GM18517 (cell line): ENCODE measurements around the gene LURAP1L.
A peak's percentile ranks its signal among the peaks of the same experiment; 100 is the strongest.

Experiments
- ATAC-seq: cut with Tn5 transposase; IDR thresholded peaks from one replicate; pipeline ENCODE4 v1.9.1; 2021; ENCODE audit warnings: mild to moderate bottlenecking, moderate library complexity; ENCODE audit not compliant: unreplicated experiment

LURAP1L gene

DNA sequence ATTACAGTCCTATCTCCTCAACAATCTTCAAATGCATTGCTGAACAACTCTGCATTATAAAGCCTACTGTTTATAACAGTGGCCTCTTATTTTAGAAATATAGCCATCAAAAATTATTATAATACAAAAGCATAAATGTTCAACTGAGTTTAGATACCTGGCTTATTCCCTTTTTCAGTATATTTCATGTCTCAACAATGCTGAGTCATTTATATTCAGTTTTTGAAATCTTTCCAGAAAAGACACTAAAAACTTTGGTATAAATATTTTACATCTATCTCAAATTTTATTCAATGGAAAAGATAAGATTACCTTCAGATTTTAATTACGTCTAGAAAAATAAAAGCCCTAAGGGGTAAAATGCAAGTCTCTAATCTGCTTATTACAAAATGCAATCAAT is 37.9 kb downstream of the LURAP1L start:
- ATAC-seq, result no peak

DNA sequence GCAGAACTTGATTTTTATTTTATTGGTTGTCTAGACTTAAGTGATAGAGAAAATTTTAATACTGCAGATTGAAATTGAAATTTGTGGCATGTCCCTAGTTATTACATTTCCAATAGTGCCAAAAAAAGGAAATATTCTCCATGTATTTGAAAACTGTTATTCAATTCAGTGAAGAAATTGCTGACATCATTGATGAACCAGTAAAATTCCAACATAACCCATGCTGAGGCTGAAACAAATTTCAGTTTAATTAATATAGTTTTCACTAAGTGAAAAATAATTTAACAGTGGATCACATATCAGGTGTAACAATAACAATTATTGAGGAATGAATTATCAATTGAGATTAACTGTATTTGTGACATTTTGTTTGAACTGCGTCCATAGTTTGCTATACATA is 38.7 kb downstream of the LURAP1L start:
- no peak for ATAC-seq

DNA sequence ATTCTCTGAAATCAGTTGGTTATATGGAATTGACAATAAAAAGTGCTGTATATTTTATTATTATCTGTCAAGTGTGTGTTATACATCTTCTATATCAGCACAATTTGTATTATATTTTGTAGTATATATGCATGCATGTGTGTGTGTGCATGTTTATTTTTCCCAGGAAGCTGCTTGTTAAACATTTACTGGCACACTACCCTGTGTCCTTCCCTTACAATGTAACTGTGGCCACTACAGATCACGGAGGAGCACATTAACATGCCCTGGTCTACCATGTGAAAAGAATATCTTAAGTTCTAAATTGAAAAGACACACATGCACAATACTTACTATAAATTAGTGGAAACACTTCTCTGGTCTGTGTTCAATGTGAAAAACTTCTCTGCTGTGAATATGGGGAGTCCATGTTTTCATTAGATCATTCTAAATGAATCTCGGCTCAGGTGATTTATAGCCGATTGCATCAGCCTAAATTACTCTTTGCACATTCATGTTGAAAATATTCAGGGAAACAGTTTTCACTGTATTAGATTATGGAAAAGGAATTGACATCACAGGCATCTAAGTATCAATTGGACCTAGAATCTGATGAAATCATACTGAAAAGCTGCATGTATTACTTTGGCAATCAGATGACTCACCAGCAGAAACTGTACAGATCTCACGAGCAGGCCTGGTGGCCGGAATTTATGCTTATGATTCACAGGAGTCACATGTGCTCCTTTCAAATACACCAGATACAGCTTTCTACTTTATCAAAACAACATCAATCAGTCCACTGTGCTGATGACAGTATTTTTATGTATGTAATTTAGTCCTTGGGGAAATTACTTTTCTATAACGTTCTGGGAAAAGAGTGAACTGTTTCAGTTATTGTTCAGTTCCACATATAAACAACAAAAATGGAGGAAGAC is 39.4 kb downstream of the LURAP1L start:
- ATAC-seq, result no peak

DNA sequence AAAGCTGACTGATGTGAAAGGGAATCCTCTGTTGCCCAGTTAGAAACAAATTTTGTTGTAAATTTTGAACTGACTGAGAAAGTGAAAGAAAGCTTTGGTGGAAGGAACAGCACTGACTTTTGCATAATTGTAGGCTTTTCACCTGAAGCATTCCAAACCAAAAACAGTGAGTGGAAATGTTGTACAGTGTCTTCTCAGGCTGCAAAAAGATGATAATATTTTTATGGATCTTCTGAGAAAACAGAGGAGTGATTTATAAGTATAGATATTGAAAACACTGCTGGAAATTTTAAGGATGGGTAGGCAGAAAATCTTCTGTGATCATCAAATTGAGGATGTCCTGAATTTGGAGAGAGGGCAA is 40.0 kb downstream of the LURAP1L start:
- ATAC-seq, result no peak

DNA sequence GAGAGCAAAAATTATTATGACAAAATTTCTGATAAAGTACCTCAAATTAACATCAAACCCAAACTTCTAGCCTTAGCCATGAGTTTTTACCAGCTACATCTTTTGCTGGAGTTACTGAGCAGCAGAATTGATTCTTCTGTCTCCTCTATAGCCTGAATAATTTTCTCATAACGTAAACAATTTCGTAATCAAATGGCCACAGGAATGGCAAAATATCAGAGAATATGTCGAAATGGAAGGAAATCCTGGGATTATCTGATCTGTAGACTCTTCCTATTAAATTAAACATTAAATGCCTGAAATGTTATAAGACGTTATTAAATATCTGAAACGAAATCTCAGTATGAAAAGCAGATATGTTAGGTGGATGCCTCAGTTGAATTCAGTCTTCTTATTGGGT is 41.1 kb downstream of the LURAP1L start:
- no peak for ATAC-seq

DNA sequence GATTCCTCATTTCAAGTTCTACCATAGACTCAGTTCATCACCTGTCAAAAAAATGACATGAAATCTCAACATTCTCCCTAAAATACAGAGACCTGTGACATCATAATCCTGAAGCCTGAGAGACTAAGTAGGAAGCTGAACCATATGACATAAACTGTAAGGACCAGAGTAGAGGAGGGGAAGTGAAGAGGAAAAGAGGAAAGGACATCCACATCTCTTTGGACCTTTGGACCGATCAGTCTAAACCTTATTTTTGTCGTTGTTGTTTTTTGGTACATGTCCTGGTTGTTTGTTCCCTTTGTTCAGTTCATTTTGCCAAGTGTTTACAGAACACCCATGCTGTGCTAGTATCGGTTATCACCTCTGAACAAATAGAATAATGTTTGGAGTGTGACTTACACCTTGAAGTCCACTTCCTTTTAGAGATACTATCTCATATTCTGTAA is 41.9 kb downstream of the LURAP1L start:
- ATAC-seq, result no peak

DNA sequence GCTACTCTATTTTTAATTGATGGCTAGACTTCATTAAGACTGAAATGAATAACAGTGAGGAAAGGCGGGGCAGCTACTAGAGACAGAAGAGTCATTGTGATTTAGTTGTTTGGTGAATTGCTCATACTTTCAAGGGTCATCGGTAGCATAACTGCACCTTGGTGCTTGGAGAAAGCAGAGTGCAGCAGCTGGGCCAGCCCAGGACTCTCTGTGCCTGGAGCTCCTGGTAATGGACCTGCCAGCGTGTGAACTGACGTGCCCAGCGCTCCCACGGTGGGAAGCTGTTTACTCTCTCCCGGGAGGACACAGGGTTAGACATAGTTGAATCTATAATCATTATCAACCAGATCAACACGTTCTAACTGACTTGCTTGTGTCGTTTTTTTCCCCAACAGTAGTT is 42.9 kb downstream of the LURAP1L start:
- no peak for ATAC-seq

DNA sequence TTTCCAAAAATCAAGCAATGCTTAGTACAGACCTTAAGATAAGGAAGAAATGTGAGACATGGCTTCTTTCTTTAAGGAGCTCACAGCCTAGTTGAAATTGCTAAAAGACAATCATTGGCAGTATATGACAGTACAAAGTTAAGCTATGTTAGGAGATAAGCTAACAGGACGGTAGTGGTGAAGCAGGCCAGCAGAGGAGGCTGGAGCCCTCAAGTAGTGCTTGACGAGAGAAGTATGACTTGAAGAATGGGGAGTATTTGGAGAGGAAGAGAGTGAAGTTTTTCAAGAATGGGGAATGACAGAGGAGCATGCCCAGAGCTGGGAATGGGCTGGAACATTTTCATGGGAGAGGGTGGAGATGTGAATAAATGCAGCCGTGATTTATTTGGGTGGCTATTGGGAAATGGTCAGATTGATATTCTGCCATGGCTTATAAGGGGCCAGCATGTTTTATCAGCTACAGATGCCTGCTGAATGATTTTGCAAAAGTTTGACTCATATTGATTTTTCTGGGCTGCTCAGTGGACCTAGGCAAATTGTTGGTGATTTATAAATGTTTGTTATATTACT is 43.7 kb downstream of the LURAP1L start:
- ATAC-seq, result no peak

DNA sequence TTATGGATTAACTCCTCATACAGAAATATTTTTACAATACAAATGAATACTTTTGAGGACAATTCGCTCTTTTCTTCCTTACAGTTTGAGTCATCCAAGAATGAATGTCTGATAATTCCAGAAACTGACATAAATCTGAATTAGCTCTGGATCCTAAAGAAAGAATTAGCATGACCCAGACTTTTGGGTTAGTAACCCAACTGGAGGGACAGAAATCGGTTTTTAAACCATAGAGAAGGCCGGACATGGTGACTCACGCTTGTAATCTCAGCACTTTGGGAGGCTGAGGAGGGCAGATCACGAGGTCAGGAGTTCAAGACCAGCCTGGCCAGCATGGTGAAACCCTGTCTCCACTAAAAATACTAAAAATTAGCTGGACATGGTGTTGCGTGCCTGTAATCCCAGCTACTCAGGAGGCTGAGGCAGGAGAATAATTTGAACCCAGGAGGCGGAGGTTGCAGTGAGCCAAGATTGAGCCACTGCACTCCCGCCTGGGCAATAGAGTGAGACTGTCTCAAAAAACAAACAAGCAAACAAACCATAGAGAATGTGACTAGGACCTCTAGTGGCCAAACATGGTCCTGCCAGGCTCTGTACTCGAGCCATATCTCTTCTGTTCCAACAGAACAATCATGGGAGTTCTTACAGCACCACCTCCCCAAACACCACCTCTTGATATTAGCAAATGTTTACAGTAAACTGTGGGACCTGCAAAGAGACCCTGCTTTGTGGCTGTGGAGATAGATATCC is 44.8 kb downstream of the LURAP1L start:
- peak; percentile 66 for ATAC-seq

DNA sequence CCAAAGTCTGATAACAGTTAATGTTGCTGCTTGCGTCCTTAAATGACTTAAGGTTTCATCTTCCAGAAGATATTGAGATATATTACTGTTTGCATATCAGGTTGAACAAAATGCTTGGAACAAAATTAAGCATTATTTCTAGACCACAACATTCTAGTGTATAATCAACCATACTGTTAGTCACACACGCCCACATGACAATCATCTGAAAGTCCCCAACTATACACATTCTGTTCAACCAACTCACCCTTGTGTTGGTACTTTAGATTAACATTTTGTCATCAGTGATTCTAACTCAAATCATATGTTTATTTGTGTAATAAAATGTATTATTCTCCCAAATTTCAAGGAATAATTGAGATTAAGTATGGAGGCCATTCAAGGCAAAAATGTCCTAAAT is 47.3 kb downstream of the LURAP1L start:
- no peak for ATAC-seq

DNA sequence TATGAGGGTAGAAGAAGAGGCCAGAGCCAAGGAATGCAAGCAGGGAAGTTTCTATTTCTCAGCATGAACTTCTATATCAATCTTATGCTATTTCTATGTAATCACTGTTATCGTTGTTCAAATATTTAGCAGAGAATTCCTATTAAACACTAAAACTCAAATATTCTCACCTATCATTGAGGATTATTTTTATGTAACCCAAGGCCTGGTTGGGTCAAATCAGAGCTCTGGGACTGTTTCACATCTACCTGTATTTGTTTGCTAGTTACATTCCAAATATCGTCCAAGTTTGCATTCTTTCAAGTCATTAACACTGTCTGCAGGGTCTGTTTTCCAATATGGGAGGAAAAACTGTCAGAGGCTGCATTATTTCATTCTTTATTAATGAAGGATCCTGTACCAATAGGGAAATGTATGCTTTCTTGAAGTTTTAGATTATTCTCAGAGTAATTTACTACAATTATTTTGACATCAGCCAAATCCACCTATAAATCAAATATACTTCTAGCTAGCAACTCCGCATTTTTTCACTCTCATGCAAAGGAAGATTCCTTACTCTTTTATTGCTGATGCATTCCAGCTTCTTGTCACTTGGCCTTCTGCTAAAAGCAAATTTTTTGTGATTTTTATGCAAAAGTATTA is 52.2 kb downstream of the LURAP1L start:
- ATAC-seq, result no peak

DNA sequence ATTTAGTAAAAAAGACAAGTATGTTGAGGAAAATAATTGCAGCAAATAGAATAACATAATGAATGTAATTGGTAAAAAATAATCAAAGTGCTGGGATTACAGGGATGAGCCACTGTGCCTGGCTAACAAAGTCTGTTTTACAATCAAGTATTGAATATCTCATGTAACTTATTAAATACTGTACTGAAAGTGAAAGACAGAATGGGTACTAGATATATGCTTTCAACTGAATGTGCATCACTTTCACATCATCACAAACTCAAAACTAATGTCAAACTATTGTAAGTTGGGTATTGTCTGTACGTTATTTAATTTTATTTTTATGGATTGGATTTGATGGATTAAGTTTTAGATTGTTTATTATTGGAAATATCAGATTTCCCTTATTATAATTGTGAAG is 58.9 kb downstream of the LURAP1L start:
- no peak for ATAC-seq

DNA sequence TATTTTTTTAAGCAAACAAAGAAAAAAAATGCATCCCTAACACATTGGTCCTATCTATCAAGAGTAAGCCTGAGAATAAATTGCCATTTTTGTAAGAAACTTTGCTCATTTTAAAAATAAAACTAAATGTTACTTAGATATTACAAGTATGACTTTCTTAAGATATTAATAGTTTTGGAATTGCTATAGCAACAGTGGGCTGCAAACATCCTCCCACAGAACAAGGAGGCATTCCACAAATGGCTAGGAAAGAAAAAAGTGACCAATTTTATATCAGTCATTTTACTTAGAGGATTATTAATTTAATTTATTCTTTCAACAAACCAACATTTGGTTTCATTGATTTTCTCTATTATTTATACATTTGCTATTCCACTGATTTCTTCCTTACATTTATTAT is 63.7 kb downstream of the LURAP1L start:
- ATAC-seq, result no peak

DNA sequence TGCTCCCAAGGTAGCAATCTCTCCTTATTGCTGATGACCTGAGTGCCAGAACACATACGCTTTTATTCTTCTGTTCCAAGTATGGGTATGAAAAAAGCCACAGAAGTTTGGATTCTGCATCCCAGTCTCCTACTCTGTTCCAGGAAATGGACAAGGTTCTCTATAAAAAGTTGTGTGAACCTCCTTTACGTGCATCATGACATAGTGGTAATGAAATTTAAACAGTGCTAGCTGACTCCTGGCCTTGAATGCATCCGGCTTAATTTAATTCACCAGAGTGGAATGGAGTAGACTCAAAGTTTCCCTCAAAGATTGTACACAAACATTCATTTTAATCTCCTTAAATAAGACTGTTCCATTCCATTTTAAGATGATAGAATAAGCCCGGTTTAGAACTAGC is 68.9 kb downstream of the LURAP1L start:
- ATAC-seq, result no peak

DNA sequence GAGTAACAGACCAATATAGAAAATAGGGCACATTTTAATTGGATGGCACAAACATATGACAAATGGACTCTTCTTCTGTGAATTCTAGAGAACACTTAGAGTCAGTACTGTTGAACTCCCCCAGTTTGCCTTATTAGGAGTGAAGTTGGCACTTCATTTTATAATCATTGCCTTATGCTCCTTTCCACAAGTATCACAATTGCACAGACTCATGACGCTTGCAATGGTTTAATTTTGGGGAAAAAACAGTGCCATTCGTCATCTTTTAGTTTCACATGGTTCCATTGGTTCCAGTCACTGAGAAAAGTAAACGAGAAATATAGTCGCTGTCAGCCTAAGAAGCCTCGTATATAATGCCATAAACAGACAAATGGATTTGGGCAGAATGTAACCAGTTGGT is 71.2 kb downstream of the LURAP1L start:
- ATAC-seq, result no peak

DNA sequence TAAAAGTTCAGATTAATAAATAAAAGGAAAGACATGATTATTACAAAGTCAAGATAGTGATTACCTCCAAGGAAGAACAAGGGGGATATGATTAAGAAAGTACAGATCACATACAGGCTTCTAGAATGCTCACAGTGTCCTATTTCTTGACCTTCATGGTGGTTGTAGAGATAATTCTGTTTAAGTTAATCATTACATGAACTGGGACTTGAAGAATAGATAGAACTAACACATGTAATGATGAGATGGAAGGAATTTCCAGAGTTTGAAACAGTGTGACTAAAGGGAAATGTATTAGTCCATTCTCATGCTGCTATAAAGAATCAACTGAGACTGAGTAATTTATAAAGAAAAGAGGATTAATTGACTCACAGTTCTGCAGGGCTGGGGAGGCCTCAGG is 72.7 kb downstream of the LURAP1L start:
- no peak for ATAC-seq

DNA sequence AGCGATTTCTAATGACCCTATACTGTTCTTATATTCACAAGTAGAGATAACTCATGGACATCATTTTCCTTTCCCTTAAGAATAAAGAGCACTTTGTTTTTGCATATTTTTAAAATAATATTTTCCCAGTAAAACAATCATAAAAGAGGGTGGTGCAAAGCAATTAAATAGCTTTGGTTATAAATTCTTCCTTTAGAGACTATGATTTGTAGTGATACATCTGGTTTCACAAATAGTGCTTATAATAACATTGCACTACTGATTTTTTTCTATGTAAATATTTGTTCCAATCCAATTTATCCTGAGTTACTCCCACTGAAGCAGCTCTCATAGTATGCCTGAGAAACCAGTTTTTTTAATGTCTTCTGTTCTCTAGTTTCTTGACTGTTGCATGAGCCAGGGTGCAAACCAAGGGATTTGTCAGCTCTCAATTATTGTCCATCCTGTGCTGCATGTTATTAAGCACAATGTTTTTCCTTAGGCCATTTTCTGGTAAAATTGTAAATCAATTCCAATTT is 74.7 kb downstream of the LURAP1L start:
- no peak for ATAC-seq

DNA sequence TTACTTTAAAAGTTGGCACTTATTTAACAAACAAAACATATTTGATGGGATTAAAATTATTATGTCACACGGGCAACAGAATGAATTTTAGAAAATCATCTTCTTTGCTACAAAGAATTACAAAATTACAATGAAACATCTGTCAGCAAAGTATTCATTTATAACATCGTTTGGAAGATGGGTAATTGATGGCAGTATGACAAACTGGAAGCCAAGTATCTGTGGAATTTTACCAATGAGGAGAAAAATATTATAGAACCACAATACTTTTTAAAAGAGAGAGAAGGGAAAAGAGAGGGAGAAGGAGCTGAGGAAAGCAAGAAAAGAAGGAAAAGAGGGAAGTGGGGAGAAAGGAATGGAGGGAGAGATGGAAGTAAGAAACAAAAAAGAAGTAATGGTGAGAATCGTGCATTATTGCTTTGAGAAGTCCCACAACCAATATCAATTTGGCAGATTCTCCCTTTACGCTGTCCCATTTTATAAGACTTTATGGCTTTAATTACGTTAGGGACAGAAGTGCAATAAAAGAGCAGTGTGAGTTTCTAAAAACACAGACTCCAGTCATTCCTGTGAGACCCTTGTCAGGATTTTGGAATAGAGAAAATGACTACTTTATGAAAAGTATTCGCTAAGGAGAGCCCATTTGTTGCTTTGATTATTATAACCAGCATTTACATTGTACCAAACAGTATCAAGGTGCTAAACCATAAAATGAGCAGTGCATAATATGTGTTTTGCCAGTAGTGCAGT is 76.7 kb downstream of the LURAP1L start:
- ATAC-seq, result no peak

DNA sequence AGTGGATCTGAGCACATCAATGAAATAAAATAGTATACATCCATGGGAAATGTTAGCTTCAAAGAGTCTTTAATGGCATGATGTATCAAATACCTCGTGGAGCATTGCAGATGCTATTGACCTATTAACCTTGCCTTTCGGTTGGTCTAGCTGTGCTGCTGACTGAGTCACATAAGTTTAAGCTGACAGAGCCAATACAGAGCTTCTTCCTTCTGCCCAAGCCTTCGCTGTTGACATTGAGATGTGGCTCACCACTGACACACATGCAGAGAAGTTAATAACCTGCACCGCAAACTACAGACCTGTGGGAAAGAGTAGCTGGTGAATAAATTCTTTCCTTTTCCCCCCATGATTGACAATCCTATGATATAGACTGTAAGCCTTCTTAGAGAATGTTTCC is 78.2 kb downstream of the LURAP1L start:
- no peak for ATAC-seq

DNA sequence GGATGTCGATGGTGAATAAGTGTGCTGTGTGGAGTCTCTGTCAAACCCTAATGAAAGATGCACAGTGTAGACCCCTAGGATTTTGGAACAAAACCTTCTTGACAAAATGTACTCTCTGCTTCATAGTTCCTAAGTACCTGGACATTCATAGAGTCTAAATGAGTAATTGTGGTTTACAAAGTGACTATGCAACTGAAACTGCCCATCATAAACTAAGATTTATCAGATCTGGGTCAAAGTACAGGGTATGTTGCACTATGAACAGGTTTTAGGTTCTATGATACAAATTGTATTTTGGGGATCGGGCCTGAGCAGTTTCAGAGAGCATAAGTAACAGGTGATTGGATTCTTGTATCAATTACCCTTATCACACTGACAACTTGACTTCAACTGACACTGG is 79.4 kb downstream of the LURAP1L start:
- ATAC-seq, result no peak

DNA sequence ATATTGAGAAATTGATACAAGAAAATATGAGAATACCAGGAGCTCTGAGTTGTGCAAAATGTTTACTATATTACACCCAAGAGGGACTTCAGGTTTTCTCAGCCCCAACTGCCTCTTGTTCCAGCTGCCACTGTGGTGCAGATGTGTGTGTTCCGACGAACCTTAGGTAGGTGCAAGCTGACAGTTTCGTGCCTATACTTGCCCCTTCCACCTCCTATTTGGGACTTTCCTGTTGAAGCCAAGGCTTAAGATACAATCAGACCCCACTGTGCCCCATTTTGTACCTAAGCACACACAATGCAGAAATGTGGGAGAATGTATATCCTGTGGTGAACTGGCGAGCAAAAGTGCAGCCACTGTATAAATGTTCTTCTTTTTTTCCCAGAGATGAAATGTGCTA is 80.2 kb downstream of the LURAP1L start:
- ATAC-seq, result no peak
